Neural cell (in vitro differentiated cells): ENCODE results near the gene MRE11. TPM values are rescaled to one million over a fixed set of nuclear protein-coding genes. Genes with fewer than 3 reads are reported as not detected.

Source experiments
- H2AFZ ChIP-seq: fragments of 200-600, 300-800 bp; sonication (generic), shearing (Covaris generic); 2 replicates; pipeline ENCODE4 v1.6.0; 2014; ENCODE audit warnings: low read depth, mild to moderate bottlenecking, antibody characterized with exemption, low read length, moderate library complexity
- H3F3A ChIP-seq: fragments of 200-600 bp; shearing (Covaris generic); 2 replicates; pipeline ENCODE4 v1.6.1; 2016; ENCODE audit warnings: mild to moderate bottlenecking, moderate library complexity, mixed read lengths, antibody characterized with exemption, low read length; ENCODE audit not compliant: insufficient read depth, poor library complexity, severe bottlenecking
- H3K27ac ChIP-seq: fragments of 200-600, 300-800 bp; sonication (generic), shearing (Covaris generic); 2 replicates; pipeline ENCODE4 v1.5.1; 2014; ENCODE audit warnings: mild to moderate bottlenecking, low read length, moderate library complexity
- H3K27me3 ChIP-seq: fragments of 300-800, 200-600 bp; sonication (generic), shearing (Covaris generic); 2 replicates; pipeline ENCODE4 v1.6.0; 2014; ENCODE audit warnings: mild to moderate bottlenecking, low read depth, low read length, moderate library complexity; ENCODE audit not compliant: insufficient read depth
- H3K36me3 ChIP-seq: fragments of 300-800, 200-600 bp; sonication (generic), shearing (Covaris generic); 2 replicates; pipeline ENCODE4 v1.5.1; 2014; ENCODE audit warnings: mild to moderate bottlenecking, antibody characterized with exemption, low read length, moderate library complexity; ENCODE audit not compliant: insufficient read depth
- H3K4me2 ChIP-seq: fragments of 300-800, 200-600 bp; sonication (generic), shearing (Covaris generic); 2 replicates; pipeline ENCODE4 v1.6.0; 2014; ENCODE audit warnings: mild to moderate bottlenecking, low read length
- H3K4me3 ChIP-seq: fragments of 300-800, 200-600 bp; sonication (generic), shearing (Covaris generic); 2 replicates; pipeline ENCODE4 v1.5.1; 2014; ENCODE audit warnings: mild to moderate bottlenecking, low read length, moderate library complexity
- H3K79me2 ChIP-seq: fragments of 200-600 bp; shearing (Covaris generic); replicated peaks from 2 replicates; pipeline ENCODE4 v1.6.0; 2014; ENCODE audit warnings: mild to moderate bottlenecking, low read length, moderate library complexity; ENCODE audit not compliant: insufficient read depth
- H3K9ac ChIP-seq: fragments of 300-800, 200-600 bp; sonication (generic), shearing (Covaris generic); 2 replicates; pipeline ENCODE4 v1.6.1; 2016; ENCODE audit warnings: mild to moderate bottlenecking, low read length, mixed read lengths
- H3K9me2 ChIP-seq: fragments of 200-600 bp; shearing (Covaris generic); 2 replicates; pipeline ENCODE4 v1.6.1; 2016; ENCODE audit warnings: mild to moderate bottlenecking, low read length, mixed read lengths; ENCODE audit not compliant: insufficient read depth
- H3K9me3 ChIP-seq: fragments of 200-600, 300-800 bp; sonication (generic), shearing (Covaris generic); 2 replicates; pipeline ENCODE4 v1.6.1; 2016; ENCODE audit warnings: mild to moderate bottlenecking, mixed run types, low read length, moderate library complexity, mixed read lengths
- H4K20me1 ChIP-seq: fragments of 200-600 bp; shearing (Covaris generic); 2 replicates; pipeline ENCODE4 v1.6.1; 2016; ENCODE audit warnings: mild to moderate bottlenecking, mixed run types; ENCODE audit not compliant: insufficient read depth
- EP300 ChIP-seq: fragments of 450-650 bp; conservative IDR thresholded peaks from 2 replicates; pipeline ENCODE4 v1.6.1; 2014; ENCODE audit warnings: antibody characterized with exemption, mild to moderate bottlenecking, moderate library complexity; ENCODE audit not compliant: poor library complexity, severe bottlenecking
- EZH2 ChIP-seq: fragments of 200-600, 300-800 bp; shearing (Covaris generic), sonication (generic); IDR thresholded peaks from 2 replicates; pipeline ENCODE4 v1.6.1; 2014; ENCODE audit warnings: antibody characterized with exemption, low read length, borderline replicate concordance, mild to moderate bottlenecking; ENCODE audit not compliant: insufficient read depth, poor library complexity, severe bottlenecking
- MXI1 ChIP-seq: fragments of 450-650 bp; conservative IDR thresholded peaks from 2 replicates; pipeline ENCODE4 v1.6.1; 2014; ENCODE audit warnings: antibody characterized with exemption, mild to moderate bottlenecking; ENCODE audit not compliant: poor library complexity, severe bottlenecking
- POLR2AphosphoS5 ChIP-seq: IDR thresholded peaks from 2 replicates; pipeline ENCODE4 v1.6.1; 2012
- RAD21 ChIP-seq: fragments of 450-650 bp; conservative IDR thresholded peaks from 2 replicates; pipeline ENCODE4 v1.6.1; 2014; ENCODE audit warnings: antibody characterized with exemption, mild to moderate bottlenecking, moderate library complexity
- SMC3 ChIP-seq: fragments of 450-650 bp; conservative IDR thresholded peaks from 2 replicates; pipeline ENCODE4 v1.6.1; 2014; ENCODE audit warnings: antibody characterized with exemption, mild to moderate bottlenecking, moderate library complexity; ENCODE audit not compliant: poor library complexity
- TAF1 ChIP-seq: IDR thresholded peaks from 2 replicates; pipeline ENCODE4 v1.6.1; 2012; ENCODE audit warnings: low read depth
- polyA plus RNA-seq: library from polyadenylated mRNA; depleted of rRNA; stranded (reverse); fragments of >200 nt; gene quantifications from 2 replicates; pipeline ENCODE4 v1.2.3, GENCODE V29; 2014
- TF ChIP-seq, protein P1 (sequence below): fragments of 450-650 bp; IDR thresholded peaks from 2 replicates; pipeline ENCODE4 v1.5.1; 2014; ENCODE audit warnings: antibody characterized with exemption, mild to moderate bottlenecking, moderate library complexity; ENCODE audit not compliant: poor library complexity, severe bottlenecking
- TF ChIP-seq, protein P2 (sequence below): IDR thresholded peaks from 2 replicates; pipeline ENCODE4 v1.6.1; 2012; ENCODE audit warnings: borderline replicate concordance

The MRE11 gene
- polyA plus RNA-seq, 1 donor from 2014 or later = 5.1 TPM

DNA sequence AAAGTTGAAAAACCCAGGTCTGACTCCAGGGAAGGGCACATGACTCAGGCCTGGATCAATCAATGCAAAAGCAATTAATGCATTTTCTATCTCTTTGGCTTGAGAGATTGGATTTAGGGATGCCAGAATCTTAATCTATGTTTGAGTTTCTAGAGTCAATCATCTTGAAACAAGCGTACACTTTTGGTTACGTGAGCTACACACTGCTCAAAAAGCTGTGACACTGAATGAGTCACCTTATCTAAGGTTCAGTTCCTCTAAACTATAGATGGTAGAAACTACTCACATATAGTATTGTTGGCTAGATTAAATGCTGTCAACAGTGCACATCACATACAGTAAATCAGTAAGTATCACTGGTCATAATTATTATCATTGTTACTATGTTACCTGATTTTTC is 24.2 kb downstream of the MRE11 start:
- Histone ChIP-seq H3F3A (no peaks in the 10 kb centered on the region), H3K4me3 (no peak overlapping the region), H3K9me2 (no peaks in the 10 kb centered on the region), H4K20me1 (no peaks in the 10 kb centered on the region), H3K4me2 (no peak overlapping the region), H3K79me2 (no peaks in the 10 kb centered on the region), H3K27ac (no peak overlapping the region), H2AFZ (no peak overlapping the region), H3K36me3 (no peaks in the 10 kb centered on the region), H3K27me3 (no peaks in the 10 kb centered on the region), H3K9ac (no peak overlapping the region), H3K9me3 (no peaks in the 10 kb centered on the region)
- TF ChIP-seq, protein P1, sequence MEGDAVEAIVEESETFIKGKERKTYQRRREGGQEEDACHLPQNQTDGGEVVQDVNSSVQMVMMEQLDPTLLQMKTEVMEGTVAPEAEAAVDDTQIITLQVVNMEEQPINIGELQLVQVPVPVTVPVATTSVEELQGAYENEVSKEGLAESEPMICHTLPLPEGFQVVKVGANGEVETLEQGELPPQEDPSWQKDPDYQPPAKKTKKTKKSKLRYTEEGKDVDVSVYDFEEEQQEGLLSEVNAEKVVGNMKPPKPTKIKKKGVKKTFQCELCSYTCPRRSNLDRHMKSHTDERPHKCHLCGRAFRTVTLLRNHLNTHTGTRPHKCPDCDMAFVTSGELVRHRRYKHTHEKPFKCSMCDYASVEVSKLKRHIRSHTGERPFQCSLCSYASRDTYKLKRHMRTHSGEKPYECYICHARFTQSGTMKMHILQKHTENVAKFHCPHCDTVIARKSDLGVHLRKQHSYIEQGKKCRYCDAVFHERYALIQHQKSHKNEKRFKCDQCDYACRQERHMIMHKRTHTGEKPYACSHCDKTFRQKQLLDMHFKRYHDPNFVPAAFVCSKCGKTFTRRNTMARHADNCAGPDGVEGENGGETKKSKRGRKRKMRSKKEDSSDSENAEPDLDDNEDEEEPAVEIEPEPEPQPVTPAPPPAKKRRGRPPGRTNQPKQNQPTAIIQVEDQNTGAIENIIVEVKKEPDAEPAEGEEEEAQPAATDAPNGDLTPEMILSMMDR = no peak
- no peak for TF ChIP-seq SMC3
- no peak for TF ChIP-seq MXI1
- TF ChIP-seq EP300 = no peak
- no peak for TF ChIP-seq EZH2
- TF ChIP-seq, protein P2, sequence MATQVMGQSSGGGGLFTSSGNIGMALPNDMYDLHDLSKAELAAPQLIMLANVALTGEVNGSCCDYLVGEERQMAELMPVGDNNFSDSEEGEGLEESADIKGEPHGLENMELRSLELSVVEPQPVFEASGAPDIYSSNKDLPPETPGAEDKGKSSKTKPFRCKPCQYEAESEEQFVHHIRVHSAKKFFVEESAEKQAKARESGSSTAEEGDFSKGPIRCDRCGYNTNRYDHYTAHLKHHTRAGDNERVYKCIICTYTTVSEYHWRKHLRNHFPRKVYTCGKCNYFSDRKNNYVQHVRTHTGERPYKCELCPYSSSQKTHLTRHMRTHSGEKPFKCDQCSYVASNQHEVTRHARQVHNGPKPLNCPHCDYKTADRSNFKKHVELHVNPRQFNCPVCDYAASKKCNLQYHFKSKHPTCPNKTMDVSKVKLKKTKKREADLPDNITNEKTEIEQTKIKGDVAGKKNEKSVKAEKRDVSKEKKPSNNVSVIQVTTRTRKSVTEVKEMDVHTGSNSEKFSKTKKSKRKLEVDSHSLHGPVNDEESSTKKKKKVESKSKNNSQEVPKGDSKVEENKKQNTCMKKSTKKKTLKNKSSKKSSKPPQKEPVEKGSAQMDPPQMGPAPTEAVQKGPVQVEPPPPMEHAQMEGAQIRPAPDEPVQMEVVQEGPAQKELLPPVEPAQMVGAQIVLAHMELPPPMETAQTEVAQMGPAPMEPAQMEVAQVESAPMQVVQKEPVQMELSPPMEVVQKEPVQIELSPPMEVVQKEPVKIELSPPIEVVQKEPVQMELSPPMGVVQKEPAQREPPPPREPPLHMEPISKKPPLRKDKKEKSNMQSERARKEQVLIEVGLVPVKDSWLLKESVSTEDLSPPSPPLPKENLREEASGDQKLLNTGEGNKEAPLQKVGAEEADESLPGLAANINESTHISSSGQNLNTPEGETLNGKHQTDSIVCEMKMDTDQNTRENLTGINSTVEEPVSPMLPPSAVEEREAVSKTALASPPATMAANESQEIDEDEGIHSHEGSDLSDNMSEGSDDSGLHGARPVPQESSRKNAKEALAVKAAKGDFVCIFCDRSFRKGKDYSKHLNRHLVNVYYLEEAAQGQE = no peak
- TF ChIP-seq TAF1 = no peak
- no peak for TF ChIP-seq POLR2AphosphoS5
- TF ChIP-seq RAD21 = no peak

DNA sequence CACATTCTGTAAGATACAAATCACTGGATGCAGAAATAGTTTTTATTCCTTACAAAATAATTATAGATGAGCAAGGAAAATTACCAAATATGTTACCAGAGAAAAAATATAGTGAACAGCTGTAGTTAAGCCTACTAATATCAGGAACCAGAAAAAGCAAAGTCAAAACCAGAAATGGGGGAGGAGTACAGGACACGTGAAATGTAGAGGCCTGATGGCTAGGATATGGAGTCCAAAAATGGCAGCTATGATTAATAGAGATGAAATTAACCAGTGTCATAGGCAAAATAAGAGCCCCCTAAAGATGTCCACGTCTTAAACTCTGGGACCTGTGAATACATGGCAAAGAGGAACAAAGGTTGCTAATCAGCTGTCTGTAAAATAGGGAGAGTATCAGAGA is 34.1 kb downstream of the MRE11 start:
- Histone ChIP-seq H3K79me2 (no peaks in the 10 kb centered on the region), H3K9ac (no peak overlapping the region), H2AFZ (no peak overlapping the region), H3F3A (no peaks in the 10 kb centered on the region), H4K20me1 (no peaks in the 10 kb centered on the region), H3K36me3 (no peaks in the 10 kb centered on the region), H3K4me3 (no peak overlapping the region), H3K4me2 (no peak overlapping the region), H3K9me3 (no peaks in the 10 kb centered on the region), H3K27ac (no peak overlapping the region), H3K27me3 (no peaks in the 10 kb centered on the region), H3K9me2 (no peaks in the 10 kb centered on the region)
- TF ChIP-seq SMC3 (no peak), EP300 (no peak), MXI1 (no peak), EZH2 (no peak), POLR2AphosphoS5 (no peak), TAF1 (no peak)
- TF ChIP-seq, protein P2 = no peak
- TF ChIP-seq, protein P1 = no peak
